Keratinocyte (primary cell): ENCODE data around the gene NR6A1. TPM values are rescaled to one million over a fixed set of nuclear protein-coding genes. Genes with fewer than 3 reads are reported as not detected.

Experiments used
- DNase-seq: peaks from one replicate; pipeline ENCODE4 v3.0.0-alpha.2; 2011; ENCODE audit warnings: low read depth, missing footprints, low spot score
- FAIRE-seq: peaks from 2 replicates; lab custom pipeline; 2011; peaks lifted over from hg19 to GRCh38; lab: Jason Lieb, UNC
- H2AFZ ChIP-seq: 2 replicates; pipeline ENCODE4 v1.6.0; 2012; ENCODE audit warnings: low read length, control low read depth, inconsistent platforms; ENCODE audit not compliant: control insufficient read depth
- H3K27ac ChIP-seq: 2 replicates; pipeline ENCODE4 v1.5.1; 2011; ENCODE audit warnings: low read length; ENCODE audit not compliant: control insufficient read depth, insufficient read depth
- H3K27me3 ChIP-seq: 3 replicates; pipeline ENCODE4 v1.6.0; 2011; ENCODE audit warnings: low read length; ENCODE audit not compliant: control insufficient read depth, insufficient read depth; ENCODE audit errors: extremely low read depth
- H3K36me3 ChIP-seq, 2 experiments: 2 replicates in 1 of 2; 3 replicates in 1 of 2; pipeline ENCODE4 v1.5.1; 2011; ENCODE audit warnings: low read length in 2 of 2, mild to moderate bottlenecking in 1 of 2; ENCODE audit not compliant: control insufficient read depth in 2 of 2, insufficient read depth in 2 of 2; ENCODE audit errors: extremely low read depth in 1 of 2
- H3K4me1 ChIP-seq: 3 replicates; pipeline ENCODE4 v1.5.1; 2011; ENCODE audit warnings: low read length; ENCODE audit not compliant: control insufficient read depth, insufficient read depth; ENCODE audit errors: extremely low read depth
- H3K4me2 ChIP-seq: 3 replicates; pipeline ENCODE4 v1.6.0; 2011; ENCODE audit warnings: low read depth, low read length; ENCODE audit not compliant: control insufficient read depth, insufficient read depth; ENCODE audit errors: extremely low read depth
- H3K4me3 ChIP-seq, 3 experiments: fragments of 200-600 bp in 1 of 3; sonication (generic) in 1 of 3; 2 replicates in 2 of 3; 3 replicates in 1 of 3; pipeline ENCODE4 v1.5.1; 2011 to 2016; ENCODE audit warnings: low read length in 3 of 3, mild to moderate bottlenecking in 3 of 3, control low read depth in 2 of 3, inconsistent platforms in 1 of 3, low read depth in 1 of 3, mixed read lengths in 1 of 3, mixed run types in 1 of 3, moderate library complexity in 1 of 3; ENCODE audit not compliant: control insufficient read depth in 2 of 3, insufficient read depth in 2 of 3; ENCODE audit errors: extremely low read depth in 1 of 3
- H3K79me2 ChIP-seq: 2 replicates; pipeline ENCODE4 v1.6.0; 2012; ENCODE audit warnings: low read length; ENCODE audit not compliant: control insufficient read depth, insufficient read depth
- H3K9ac ChIP-seq: 3 replicates; pipeline ENCODE4 v1.6.0; 2011; ENCODE audit warnings: low read length; ENCODE audit not compliant: control insufficient read depth, insufficient read depth; ENCODE audit errors: extremely low read depth
- H3K9me1 ChIP-seq: 3 replicates; pipeline ENCODE4 v1.6.0; 2011; ENCODE audit warnings: low read length; ENCODE audit not compliant: control insufficient read depth, insufficient read depth; ENCODE audit errors: extremely low read depth
- H3K9me3 ChIP-seq: 2 replicates; pipeline ENCODE4 v1.5.1; 2012; ENCODE audit warnings: low read depth, low read length; ENCODE audit not compliant: control insufficient read depth
- H4K20me1 ChIP-seq: 3 replicates; pipeline ENCODE4 v1.6.0; 2011; ENCODE audit warnings: low read length; ENCODE audit not compliant: control insufficient read depth, insufficient read depth; ENCODE audit errors: extremely low read depth
- EZH2 ChIP-seq: IDR thresholded peaks from one replicate; pipeline ENCODE4 v1.6.1; 2012; ENCODE audit warnings: inconsistent platforms, mild to moderate bottlenecking, low read length, moderate library complexity
- dilution Hi-C: fragments of 300-500 bp; cut with MboI; formaldehyde crosslinking; loops from one replicate; pipeline ENCODE4 v1.7.0; 2020; ENCODE audit warnings: low sequenced_read_pairs; ENCODE audit not compliant: extremely low pct_ligation_motif_present
- polyA plus RNA-seq, 5 experiments: library from polyadenylated mRNA; depleted of rRNA in 3 of 5; stranded (reverse) in 3 of 5; stranded (forward) in 1 of 5; unstranded in 1 of 5; fragments of >200 nt; gene quantifications; 1 replicate in 1 of 5; 2 replicates in 3 of 5; 3 replicates in 1 of 5; pipeline versions ENCODE4 v1.2.1 to v1.2.3, GENCODE V29; 2011 to 2012; ENCODE audit warnings: missing spikeins in 2 of 5, low read depth in 1 of 5, low replicate concordance in 1 of 5
- TF ChIP-seq, protein P1 (sequence below), 3 experiments: IDR thresholded peaks in 1 of 3; conservative IDR thresholded peaks in 1 of 3; optimal IDR thresholded peaks in 1 of 3; 2 replicates in 2 of 3; 3 replicates in 1 of 3; pipeline versions ENCODE3 to v1.5.1; 2011; ENCODE audit warnings: low read length in 3 of 3, mild to moderate bottlenecking in 3 of 3, moderate library complexity in 2 of 3, control low read depth in 1 of 3, inconsistent platforms in 1 of 3; ENCODE audit not compliant: insufficient read depth in 2 of 3; ENCODE audit errors: extremely low read depth in 1 of 3

Gene NR6A1
- polyA plus RNA-seq, 1 donor (not counting 4 experiments of a cell fraction or from before 2014, with no cell fraction given), result 1.8 TPM

DNA sequence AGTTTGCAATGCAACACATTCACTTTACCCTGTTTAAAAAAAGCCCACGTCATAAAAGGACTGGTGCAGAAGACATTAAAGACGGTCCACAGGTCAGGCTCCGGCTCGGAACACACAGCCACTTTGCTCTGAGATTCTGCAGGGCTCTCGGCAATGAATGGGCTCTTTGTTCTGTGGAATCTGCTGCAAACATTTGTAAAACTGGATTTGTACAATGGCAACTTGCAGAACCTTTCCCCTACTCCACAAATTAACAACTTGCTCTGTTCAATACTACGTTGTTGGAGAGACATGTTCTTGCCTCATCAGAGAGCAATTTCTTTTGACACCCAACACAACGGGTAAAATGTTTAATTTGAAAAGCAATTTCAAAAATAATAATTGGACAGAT, 250.9 kb downstream of the NR6A1 start:
- FAIRE-seq, result no peak
- dilution Hi-C loops, result no loop called here
- Histone ChIP-seq H3K79me2 (no peaks in the 10 kb centered on the region), H3K9ac (no peak overlapping the region), H3K27ac (no peak overlapping the region), H3K4me2 (no peak overlapping the region), H4K20me1 (no peaks in the 10 kb centered on the region), H3K4me1 (no peaks in the 10 kb centered on the region), H3K9me3 (no peaks in the 10 kb centered on the region), H3K27me3 (no peaks in the 10 kb centered on the region), H3K4me3 (no peak overlapping the region), H2AFZ (no peak overlapping the region), H3K9me1 (no peaks in the 10 kb centered on the region), H3K36me3 (no peaks in the 10 kb centered on the region)
- no peak for TF ChIP-seq EZH2
- TF ChIP-seq, protein P1, sequence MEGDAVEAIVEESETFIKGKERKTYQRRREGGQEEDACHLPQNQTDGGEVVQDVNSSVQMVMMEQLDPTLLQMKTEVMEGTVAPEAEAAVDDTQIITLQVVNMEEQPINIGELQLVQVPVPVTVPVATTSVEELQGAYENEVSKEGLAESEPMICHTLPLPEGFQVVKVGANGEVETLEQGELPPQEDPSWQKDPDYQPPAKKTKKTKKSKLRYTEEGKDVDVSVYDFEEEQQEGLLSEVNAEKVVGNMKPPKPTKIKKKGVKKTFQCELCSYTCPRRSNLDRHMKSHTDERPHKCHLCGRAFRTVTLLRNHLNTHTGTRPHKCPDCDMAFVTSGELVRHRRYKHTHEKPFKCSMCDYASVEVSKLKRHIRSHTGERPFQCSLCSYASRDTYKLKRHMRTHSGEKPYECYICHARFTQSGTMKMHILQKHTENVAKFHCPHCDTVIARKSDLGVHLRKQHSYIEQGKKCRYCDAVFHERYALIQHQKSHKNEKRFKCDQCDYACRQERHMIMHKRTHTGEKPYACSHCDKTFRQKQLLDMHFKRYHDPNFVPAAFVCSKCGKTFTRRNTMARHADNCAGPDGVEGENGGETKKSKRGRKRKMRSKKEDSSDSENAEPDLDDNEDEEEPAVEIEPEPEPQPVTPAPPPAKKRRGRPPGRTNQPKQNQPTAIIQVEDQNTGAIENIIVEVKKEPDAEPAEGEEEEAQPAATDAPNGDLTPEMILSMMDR (optimal IDR thresholded peaks at IDR 0.05 in 1 of 3, IDR thresholded peaks at IDR 0.05 in 1 of 3, conservative IDR thresholded peaks at IDR 0.05 in 1 of 3; ENCODE audit: extremely low read depth in 1 of 3, insufficient read depth in 2 of 3, low read length in 3 of 3), result no peak
- no peak for DNase-seq

DNA sequence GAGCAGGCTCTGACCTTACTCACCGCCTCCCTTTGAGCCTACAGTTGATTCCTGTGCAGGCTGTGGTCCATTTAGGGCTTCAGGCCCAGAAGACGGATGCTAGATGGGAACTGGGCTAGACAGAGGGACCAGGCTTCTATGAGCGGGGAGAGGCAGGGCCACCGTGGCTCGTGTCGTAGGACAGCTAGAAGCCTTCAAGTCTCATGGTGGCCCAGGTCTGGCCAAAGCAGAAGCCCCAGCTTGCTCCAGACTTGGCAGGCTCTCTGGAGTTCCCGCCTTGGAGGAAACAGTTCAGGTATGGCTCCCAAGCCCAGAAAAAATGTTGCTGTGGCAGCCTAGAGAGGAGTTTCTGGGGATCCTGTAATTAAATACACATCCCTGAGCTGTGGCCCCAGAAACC, 253.0 kb downstream of the NR6A1 start:
- Histone ChIP-seq H3K4me2 (no peak overlapping the region), H3K27ac (no peak overlapping the region), H3K36me3 (no peaks in the 10 kb centered on the region), H3K79me2 (no peaks in the 10 kb centered on the region), H3K4me1 (no peaks in the 10 kb centered on the region), H2AFZ (no peak overlapping the region), H3K9ac (no peak overlapping the region), H4K20me1 (no peaks in the 10 kb centered on the region), H3K9me3 (no peaks in the 10 kb centered on the region), H3K4me3 (no peak overlapping the region), H3K9me1 (no peaks in the 10 kb centered on the region), H3K27me3 (no peaks in the 10 kb centered on the region)
- DNase-seq (no peak), FAIRE-seq (no peak)
- dilution Hi-C loops, result no loop called here
- TF ChIP-seq, protein P1 (optimal IDR thresholded peaks at IDR 0.05 in 1 of 3, IDR thresholded peaks at IDR 0.05 in 1 of 3, conservative IDR thresholded peaks at IDR 0.05 in 1 of 3; ENCODE audit: extremely low read depth in 1 of 3, insufficient read depth in 2 of 3, low read length in 3 of 3), result no peak
- TF ChIP-seq EZH2, result no peak
